PFSK-1 (cell line): Measurements from ENCODE around the gene SVOPL.

Source experiments
- POLR2AphosphoS5 ChIP-seq: IDR thresholded peaks from 2 replicates; pipeline ENCODE4 v1.6.1; 2012; ENCODE audit warnings: low read depth, mild to moderate bottlenecking, control low read depth, low read length, moderate library complexity
- SIN3A ChIP-seq: IDR thresholded peaks from 2 replicates; pipeline ENCODE4 v1.6.1; 2012; ENCODE audit warnings: mild to moderate bottlenecking, low read length, moderate library complexity, borderline replicate concordance; ENCODE audit not compliant: insufficient read depth
- TAF1 ChIP-seq: IDR thresholded peaks from 2 replicates; pipeline ENCODE4 v1.6.1; 2012; ENCODE audit warnings: low read length, control low read depth, borderline replicate concordance; ENCODE audit not compliant: insufficient read depth
- TF ChIP-seq, protein P1 (sequence below), 2 experiments: IDR thresholded peaks; 2 replicates each; pipeline versions ENCODE4 v1.6.1 to v1.8.0; 2011 to 2012; ENCODE audit warnings: low read depth in 2 of 2, low read length in 2 of 2, control low read depth in 1 of 2, inconsistent platforms in 1 of 2, mild to moderate bottlenecking in 1 of 2, moderate library complexity in 1 of 2; ENCODE audit not compliant: insufficient read depth in 1 of 2

DNA sequence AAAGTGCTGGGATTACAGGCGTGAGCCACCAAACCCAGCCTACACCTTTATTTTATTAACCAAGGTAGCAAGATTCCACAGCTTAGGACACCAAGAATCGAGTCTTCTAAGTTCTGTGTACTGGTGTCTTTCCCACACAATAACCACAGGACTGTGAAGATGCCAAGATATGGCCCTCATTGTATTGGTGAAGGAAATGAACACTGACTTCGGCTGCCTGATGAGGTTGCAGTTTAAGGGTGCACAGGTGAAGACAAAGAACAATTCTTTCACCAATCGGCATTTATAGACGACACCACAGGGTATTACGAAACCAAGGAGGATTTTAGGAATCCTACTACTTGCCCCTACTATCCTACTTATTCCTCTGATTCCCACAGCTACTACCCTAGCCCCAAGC lies 47.5 kb upstream of the SVOPL start:
- TF ChIP-seq, protein P1, sequence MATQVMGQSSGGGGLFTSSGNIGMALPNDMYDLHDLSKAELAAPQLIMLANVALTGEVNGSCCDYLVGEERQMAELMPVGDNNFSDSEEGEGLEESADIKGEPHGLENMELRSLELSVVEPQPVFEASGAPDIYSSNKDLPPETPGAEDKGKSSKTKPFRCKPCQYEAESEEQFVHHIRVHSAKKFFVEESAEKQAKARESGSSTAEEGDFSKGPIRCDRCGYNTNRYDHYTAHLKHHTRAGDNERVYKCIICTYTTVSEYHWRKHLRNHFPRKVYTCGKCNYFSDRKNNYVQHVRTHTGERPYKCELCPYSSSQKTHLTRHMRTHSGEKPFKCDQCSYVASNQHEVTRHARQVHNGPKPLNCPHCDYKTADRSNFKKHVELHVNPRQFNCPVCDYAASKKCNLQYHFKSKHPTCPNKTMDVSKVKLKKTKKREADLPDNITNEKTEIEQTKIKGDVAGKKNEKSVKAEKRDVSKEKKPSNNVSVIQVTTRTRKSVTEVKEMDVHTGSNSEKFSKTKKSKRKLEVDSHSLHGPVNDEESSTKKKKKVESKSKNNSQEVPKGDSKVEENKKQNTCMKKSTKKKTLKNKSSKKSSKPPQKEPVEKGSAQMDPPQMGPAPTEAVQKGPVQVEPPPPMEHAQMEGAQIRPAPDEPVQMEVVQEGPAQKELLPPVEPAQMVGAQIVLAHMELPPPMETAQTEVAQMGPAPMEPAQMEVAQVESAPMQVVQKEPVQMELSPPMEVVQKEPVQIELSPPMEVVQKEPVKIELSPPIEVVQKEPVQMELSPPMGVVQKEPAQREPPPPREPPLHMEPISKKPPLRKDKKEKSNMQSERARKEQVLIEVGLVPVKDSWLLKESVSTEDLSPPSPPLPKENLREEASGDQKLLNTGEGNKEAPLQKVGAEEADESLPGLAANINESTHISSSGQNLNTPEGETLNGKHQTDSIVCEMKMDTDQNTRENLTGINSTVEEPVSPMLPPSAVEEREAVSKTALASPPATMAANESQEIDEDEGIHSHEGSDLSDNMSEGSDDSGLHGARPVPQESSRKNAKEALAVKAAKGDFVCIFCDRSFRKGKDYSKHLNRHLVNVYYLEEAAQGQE (IDR thresholded peaks at IDR 0.05; ENCODE audit: insufficient read depth in 1 of 2, low read depth in 2 of 2, low read length in 2 of 2), result no peak
- no peak for TF ChIP-seq TAF1
- no peak for TF ChIP-seq POLR2AphosphoS5
- no peak for TF ChIP-seq SIN3A
